GM19397 (cell line): ENCODE results near the gene TMEM128.
A peak's percentile ranks its signal among the peaks of the same experiment; 100 is the strongest.

ENCODE experiments used
- ATAC-seq: cut with Tn5 transposase; IDR thresholded peaks from one replicate; pipeline ENCODE4 v1.9.1; 2021; ENCODE audit warnings: mild to moderate bottlenecking, moderate library complexity; ENCODE audit not compliant: unreplicated experiment

TMEM128 gene, protein sequence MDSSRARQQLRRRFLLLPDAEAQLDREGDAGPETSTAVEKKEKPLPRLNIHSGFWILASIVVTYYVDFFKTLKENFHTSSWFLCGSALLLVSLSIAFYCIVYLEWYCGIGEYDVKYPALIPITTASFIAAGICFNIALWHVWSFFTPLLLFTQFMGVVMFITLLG

DNA sequence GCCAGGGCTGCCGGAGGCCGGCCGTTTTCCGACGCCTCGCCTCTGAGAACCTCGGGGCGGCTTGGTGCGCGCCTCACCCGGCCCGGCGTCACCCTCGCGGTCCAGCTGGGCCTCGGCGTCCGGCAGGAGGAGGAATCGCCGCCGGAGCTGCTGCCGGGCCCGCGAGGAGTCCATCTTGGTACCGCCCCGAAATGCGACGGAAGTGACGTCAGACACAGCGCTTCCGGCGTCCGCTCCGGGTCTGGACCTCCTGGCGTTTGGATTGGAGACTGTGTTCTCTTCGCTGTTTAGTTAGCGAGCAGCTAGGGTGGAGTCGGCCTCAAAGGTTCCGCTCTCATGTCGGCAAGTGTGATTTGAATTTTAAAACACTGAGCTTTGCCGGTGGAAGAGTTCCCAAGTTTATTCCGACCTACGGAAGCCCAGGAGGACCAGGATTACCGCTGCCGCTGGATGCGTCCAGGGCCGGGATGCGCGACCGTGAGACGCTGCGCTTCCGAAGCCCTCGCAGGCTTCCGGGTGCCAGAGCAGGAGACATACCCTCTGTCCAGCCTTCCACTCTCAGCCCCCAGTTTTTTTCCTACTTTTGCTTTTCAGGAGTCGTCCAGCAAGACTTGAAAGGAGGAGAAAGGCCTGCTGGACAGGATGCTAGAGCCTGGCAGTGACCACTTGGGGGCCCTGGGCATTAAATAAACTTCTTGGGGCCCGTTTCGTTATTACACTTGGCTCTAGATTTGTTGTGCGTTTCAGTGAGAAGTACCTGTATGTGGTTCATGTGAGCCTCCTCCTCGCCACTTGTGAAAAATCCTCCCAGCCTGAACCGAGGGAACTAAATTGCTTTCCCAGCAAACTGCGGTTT lies at the start of gene TMEM128:
Gene TMEM128 (minus strand): TSS at position 195 of the 856 bp plus-strand sequence. CDS start 21 bp downstream, at position 174.
- peak; percentile 97 for ATAC-seq

DNA sequence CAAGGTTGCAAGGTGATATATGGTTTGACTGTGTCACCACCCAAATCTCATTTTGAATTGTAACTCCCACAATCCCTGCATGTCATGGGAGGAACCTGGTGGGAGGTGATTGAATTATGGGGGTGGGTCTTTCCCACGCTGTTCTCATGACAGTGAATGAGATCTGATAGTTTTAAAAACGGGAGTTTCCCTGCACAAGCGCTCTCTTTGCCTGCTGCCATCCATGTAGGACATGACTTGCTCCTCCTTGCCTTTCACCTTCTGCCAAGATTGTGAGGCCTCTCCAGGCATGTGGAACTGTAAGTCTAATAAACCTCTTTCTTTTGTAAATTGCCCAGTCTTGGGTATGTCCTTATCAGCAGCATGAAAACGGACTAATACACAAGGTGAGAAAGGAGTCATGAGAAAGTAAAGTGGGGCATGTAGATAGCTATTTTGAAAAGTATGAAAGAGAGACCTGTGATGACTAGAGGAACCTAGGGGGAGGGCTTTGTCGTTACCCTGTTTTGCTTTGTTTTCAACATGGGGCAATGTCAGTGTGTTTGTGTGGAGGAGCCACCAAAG lies 48.3 kb upstream of the TMEM128 start:
- ATAC-seq: no peak

DNA sequence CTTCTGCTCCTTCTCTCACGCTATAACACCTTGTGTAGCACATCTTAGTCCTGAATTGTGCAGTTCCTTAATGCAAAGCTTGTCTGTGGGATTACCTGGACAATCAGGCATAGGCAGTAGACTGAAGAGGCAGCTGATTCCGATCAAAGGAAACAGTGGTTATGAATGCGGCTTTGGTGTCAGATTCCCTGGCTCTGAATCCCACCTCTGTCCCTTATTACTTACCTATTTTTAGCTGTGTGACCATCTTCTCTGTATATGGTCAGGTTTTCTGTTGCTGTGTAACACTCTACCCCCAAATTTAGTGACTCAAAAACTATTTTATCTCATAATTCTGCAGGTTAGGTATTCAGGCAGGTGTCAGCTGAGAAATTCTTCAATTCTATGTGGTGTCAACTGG lies 45.3 kb upstream of the TMEM128 start:
- no peak for ATAC-seq

DNA sequence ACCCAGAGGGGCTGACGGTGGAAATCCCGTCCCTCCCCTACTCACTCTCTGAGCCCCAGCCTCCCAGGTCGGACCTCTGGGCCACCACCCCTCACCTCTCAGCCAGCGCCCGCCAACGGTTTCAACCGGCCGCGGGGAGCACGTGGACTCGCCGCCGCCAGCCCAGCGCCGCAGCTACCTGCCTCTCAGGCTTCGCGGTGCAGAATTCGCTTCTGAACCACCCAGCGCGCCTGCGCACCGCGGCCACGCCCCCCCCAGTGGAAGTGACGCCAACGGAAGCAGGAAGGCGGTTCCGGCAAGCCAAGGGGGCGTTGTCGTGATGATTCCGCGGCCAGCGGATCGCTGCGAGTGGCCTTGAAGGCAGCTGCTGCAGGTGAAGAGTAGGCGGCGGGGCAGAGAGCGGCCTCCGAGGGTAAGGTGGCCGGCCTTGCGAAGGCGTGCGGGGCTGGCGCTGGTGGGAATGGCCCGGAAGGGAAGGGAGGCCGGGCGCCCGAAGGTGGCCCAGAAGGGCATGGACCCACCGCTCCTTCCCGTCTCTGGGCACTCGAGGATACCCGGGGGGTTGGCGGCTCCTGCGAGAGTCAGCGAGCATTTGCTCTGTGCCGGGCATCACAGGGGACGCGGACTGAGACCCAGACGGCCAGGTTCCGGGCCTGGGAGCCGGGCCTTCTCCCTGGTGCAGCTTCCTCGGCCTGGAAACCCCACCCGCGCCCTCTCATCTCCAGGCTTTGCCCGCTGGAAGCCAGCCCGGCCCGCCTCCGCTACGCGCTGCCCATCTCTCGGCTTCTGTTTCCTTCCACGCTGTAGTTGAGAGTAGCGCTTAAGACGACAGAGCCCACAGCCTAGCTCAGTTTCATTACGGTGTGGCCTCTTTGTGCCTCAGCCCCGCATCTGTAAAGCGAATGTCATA lies 42.2 kb upstream of the TMEM128 start, which contains the start of the genes LYAR and ZBTB49:
Gene LYAR (minus strand): TSS at position 214 of the 910 bp plus-strand sequence. CDS start 6,412 bp downstream, outside the sequence.
Gene ZBTB49 (plus strand): TSS at position 311 of the 910 bp plus-strand sequence. CDS start 9,695 bp downstream, outside the sequence.
- peak; percentile 92 for ATAC-seq

DNA sequence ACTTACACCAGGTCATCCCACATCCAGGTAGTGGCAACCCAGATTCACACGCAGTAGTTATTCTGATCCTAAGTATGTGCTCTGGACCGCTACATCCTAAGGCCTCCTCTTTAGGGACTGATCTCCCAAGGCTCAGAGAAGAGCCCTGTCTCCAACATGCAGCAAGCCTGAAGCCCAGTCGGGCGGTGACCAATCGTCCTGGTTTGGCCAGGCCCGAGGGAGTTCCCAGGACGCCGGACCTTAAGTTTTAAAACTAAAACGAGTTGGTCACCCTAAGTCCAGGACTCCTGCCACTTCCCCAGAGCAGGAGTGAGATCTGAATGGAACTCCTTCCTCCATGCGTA lies 41.5 kb upstream of the TMEM128 start:
- peak; percentile 6 for ATAC-seq

DNA sequence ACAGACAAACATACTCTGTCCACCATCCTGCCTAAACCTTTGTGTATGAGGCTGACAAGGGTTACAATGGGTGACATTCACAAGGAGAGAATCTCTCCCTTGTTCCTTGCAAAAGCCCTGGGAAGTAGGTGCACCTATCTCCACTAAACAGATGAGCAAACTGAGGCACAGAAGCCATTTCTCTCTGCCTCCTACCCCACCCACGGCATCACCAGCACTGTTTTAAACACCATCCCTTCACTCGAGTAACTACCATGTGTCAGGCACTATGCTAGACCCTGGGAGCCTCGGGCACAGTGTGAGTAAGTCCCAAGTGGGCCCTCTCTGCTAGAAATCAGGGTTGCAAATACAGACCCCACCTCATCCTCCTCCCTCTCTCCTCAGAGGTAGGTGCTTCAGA lies 41.0 kb upstream of the TMEM128 start:
- no peak for ATAC-seq

DNA sequence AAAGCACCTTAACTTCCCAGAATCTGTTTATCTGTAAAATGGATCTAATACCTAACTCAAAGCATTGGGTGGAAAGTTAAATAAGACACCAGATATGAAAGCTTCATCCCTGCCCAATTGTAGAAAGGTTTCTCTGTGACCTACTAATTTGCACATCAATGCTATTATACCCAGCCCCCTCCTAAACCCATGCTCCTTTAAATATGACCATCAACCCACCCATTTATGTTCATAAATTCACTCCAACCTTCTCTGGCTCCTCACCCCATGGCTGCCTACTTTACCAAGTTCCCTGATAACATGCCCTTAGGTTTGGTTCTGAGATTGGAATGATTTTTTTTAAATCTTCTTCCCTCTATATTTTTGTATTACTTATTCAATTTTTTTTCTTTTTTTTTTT lies 40.1 kb upstream of the TMEM128 start:
- no peak for ATAC-seq

DNA sequence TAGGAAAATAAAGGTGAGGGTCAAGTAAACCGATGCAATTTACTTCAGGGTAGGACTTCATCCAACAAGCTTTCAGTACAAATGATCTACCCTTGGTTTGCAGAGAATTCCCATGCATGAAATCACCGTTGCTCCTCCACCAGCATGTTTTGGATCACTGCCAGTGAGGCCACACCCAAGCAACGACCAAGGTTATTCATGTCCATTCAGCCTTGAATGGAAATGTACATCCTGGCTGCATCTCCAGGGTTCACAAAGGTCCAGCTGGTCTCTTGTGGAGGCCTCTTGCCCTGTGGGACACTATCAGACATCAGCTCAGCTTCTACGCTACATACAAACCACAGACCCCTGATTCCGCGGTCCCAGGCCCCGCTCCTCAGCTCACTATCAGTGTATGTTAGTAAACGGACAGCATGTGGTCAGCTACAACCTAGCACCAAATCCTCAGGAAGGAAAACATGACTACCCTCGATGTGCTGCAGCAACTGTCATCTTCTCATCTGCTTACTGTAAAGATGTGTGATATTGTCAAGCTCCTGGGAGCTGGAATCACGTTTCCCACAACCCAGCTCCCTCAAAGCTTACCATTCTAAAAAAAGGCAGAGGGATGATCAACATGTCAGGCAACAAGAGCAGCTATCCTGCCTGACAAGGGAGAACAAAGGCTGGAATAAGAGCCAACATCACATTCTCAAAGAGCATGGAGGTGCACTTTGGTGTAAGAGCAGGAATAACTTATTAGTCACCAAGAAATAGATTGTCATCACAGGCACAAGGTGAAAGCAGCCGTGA lies 37.0 kb upstream of the TMEM128 start:
- ATAC-seq: no peak

DNA sequence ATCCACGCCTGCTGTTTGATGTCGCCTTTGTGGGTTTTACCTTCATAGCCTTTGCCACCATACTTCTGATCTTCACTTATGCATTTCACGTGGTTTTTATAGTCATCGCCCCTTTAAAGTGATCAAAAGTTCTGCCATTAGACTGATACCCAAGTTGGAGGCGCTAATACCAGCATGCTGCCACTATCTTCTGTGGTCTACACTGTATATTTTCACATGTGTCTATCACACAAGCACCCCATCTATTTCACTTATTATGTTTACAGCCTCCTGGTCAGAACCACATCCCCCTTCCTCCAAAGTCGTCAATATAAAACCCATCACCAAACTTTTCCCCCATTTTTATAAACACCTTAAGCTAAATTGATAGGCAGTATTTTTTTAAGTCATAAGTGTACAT lies 33.8 kb upstream of the TMEM128 start:
- no peak for ATAC-seq

DNA sequence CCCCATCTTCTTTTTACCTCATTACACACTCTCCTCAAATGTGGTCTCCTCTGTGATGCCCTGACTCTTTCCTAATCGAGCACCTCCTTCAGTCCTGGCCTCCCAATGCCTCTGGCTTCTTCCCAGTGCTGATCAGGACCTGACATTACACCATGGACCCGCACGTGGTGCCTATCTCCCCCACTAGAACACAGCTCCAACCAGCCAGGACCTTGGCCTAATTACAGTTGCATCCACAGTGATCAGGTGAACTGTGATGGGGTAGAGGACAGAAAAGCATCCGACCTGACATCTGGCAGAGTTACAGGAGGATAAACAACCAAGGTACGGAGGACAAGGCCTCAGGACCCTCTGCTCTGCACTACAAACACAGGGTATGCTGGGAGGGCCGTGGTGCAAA lies 29.5 kb upstream of the TMEM128 start:
- no peak for ATAC-seq

DNA sequence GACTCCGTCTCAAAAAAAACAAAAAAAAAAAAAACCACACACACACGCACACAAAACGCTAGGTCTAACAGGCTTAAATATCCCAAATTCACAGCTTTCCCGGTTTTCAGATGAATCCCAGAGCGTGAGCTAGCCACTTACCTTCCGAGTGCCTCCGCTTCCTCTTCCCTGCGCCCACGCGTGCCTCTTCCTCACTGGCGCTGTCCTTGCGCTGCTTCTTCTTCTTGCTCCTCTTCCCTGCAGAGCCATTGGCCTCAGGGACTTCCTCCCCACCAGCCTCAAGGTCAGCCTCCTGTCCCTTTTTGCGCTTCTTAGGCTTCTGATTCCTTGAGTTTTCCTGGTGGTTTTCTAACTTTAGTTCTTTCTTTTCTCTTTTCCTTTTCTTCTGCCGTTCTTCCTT lies 26.2 kb upstream of the TMEM128 start:
- no peak for ATAC-seq

DNA sequence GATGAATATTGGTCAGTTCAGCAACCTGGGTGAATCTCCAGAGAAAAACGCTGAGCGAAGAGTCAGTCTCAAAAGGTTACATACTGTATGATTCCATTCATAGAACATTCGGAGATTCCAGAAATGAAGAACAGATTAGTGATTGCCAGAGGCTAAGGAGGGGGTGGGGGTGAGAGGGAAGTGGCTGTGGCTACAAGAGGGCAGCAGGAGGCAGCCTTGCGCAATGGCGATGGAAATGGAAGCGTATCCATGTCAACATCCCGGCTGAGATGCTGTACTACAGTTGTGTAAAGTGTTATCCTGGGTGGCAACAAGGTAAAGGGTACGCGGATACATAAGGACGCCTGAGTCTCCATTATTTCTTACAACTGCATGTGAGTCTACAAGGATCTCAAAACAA lies 23.9 kb upstream of the TMEM128 start:
- no peak for ATAC-seq

DNA sequence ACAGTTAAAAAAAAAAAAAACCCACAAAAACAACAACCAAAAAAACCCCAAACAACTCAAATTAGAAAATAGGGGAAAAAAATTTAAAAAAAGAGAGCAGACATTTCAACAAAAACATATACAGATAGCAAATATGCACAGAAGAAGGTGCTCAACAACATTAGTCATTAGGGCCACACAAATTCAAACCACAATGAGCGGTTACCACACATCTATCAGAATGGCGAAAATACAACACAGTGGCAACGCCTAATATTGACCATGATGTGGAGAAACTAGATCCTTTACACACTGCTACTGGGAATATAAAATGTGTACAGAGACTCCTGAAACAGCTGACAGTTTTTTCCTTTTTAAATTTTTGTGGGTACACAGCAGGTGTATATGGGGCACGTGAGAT lies 22.5 kb upstream of the TMEM128 start:
- ATAC-seq: no peak

DNA sequence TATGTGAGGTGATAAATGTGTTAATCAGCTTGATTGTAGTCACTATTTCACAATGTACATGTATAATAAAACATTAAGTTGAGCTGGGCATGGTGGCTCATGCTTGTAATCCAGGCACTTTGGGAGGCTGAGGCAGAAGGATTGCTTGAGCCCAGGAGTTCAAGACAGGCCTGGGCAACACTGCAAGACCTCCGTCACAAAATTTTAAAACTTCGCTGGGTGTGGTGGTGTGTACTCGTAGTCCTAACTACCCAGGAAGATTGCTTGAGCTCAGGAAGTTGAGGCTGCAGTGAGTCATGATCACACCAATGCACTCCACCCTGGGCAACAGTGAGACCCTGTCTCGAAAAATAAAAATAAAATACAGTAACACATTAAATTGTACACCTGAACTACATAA lies 21.8 kb upstream of the TMEM128 start:
- ATAC-seq: no peak

DNA sequence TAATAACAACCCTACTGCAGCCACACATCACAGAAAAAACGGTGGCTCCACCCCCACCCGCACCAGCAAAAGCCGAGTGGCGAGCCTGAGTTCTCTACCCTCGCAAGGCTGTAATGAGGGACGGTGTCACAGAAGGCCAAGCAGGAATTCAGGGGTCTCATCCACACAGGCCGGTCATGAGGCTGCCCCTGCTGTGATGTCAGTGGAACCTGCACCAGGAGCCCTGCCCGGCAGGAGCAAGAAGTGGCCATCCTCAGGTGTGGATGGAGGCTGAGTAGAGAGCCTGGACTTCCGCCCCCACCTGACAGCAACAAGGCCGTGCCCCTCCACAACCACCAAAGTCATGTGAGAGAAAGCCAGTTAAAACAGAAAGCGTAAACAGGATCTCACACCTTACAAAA lies 21.3 kb upstream of the TMEM128 start:
- ATAC-seq: no peak

DNA sequence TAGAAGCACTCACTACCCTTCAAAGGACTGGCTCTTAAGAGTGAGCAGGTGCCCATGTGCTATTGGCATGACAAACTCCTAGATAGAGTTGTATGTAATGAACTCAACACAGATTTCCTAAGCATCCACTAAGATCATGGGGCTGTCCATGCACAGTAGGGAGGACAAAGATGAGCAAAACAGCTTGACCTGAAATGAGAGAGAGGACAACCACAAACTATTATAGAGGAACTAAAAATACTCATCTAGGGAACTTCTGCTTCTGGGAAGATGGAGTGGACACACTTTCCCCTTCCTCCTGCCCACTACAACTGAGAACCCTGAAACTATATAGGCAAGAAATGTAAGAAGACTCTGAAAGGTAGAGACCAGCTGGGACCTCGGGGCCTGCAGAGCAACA lies 20.8 kb upstream of the TMEM128 start:
- ATAC-seq: no peak

DNA sequence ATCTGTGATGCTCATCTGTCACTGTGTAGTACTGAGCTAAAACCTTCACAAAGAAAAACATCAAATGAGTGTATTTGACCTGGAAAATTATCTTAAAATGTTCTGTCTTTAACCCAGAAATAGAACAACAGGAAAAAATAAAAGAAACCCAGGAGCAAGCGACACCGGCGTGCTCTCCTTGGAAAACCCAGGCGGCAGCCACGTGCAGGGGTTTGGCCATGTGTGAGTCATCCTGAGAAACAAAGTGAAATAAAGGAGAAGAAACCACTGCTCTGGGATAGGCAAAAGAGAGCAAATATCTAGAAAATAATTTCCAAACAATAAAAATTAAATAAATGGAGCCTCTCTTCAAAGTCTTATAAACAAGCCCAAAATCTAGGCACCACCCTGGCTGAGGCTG lies 20.0 kb upstream of the TMEM128 start:
- no peak for ATAC-seq

DNA sequence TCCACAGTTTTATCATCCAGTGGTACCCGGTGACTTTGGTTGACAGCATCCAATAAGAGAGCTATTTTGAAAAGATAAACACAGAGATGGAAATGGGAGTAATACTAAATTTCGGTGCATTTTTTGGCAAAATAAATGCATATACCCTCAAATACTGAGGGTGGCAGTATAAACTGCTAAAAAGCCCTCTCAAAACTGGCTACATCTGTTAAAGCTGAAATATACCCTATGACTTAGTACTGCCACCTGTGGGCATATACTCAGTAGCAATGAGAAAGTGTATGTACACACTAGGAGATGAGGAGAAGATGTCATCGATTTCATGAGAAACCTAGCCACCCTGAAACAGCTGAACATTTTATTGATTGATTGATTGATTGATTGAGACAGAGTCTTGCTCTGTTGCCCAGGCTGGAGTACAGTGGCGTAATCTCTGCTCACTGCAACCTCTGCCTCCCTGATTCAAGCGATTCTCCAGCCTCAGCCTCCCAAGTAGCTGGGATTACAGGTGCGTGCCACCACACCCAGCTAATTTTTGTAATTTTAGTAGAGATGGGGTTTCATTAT lies 12.2 kb upstream of the TMEM128 start:
- no peak for ATAC-seq

DNA sequence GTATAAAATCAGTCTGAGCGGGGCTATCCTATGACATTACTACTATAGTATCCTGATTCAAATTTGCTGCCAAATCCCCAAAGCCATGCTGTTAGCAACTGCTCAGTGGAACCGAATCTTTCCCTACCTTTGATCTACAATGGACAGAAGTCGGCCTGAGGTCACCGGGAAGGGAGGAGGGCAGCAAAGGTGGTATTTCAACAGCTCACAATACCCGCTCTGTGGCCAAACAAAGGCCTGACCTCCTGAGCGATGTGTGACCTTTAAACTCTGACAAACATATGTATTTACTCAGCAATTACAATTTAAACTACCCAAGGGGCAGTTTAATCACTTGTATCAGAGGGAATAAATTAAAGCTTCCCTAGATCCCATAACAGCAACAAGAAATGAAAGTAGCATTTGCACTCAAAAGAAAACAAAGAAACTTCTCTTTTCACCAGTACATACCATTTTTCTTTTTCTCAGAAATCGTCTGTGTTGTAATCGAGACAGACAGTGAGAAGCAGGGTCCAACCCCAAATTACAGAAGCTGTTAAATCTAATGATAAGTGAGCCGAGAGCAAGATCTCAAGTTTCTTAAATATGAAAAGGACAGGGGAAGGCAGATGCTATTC lies 11.6 kb upstream of the TMEM128 start:
- no peak for ATAC-seq
